ENCODE data around the gene CACNA2D1.

DNA sequence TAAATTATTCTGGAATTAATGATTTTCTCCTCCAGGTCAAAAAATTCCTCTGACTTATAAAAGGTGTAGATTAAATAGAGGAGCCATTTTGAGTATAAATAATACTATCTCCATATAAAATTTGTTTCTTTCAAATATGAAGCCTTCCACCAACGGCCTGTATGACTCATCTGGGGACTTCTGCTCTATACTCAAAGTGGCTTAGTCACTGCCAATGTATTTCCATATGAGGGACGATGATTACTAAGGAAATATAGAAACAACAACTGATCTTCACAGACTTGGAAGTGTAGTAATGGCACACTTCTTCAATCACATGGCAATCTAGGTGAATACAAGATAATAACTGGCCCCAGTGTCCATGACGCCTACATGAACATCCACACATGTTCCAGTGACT, 338.1 kb downstream of the CACNA2D1 start:
- TF ChIP-seq ELF4 (IDR thresholded peaks at IDR 0.05) = no peak
- TF ChIP-seq SP1 (IDR thresholded peaks at IDR 0.05) = no peak
- TF ChIP-seq BHLHE40 (IDR thresholded peaks at IDR 0.05; ENCODE audit: borderline replicate concordance) = no peak
- TF ChIP-seq PKNOX1 (IDR thresholded peaks at IDR 0.05) = no peak
- no peak for TF ChIP-seq L3MBTL2 (conservative IDR thresholded peaks at IDR 0.05)
- no peak for TF ChIP-seq FOXA1 (IDR thresholded peaks at IDR 0.05)
- no peak for TF ChIP-seq FOXM1 (IDR thresholded peaks at IDR 0.05; ENCODE audit: borderline replicate concordance)
- no peak for TF ChIP-seq SUZ12 (IDR thresholded peaks at IDR 0.05)
- no peak for TF ChIP-seq TARDBP (IDR thresholded peaks at IDR 0.05)
- no peak for TF ChIP-seq ARNT (IDR thresholded peaks at IDR 0.05)
